Right lobe of liver (tissue), 6 donors: ENCODE measurements around the gene PLXNB1. TPM values are rescaled to one million over a fixed set of nuclear protein-coding genes. Genes with fewer than 3 reads are reported as not detected.

Experiments
- ATAC-seq, 4 donors: fragments of 200-7000 bp; cut with Tn5 transposase; one replicate each; pipeline ENCODE4 v1.9.1; 2020; ENCODE audit warnings: mild to moderate bottlenecking in 4 of 4, moderate library complexity in 4 of 4
- DNase-seq, 3 donors: peaks; one replicate each; pipeline ENCODE4 v3.0.0-alpha.2; 2020
- H3K27ac ChIP-seq, 3 donors: fragments of 200-600 bp; one replicate each; pipeline ENCODE4 v1.8.0; 2022
- H3K27me3 ChIP-seq, 2 donors: fragments of 200-600 bp; one replicate each; pipeline ENCODE4 v1.8.0; 2022
- H3K36me3 ChIP-seq, 4 donors: fragments of 200-600 bp; sonication (generic) in 1 of 4; one replicate each; pipeline versions ENCODE4 v1.5.1 to v1.8.0; 2017 to 2022; ENCODE audit warnings: control low read depth in 1 of 4
- H3K4me1 ChIP-seq, 4 donors: fragments of 200-600 bp; sonication (generic) in 1 of 4; one replicate each; pipeline versions ENCODE4 v1.5.1 to v1.8.0; 2017 to 2022; ENCODE audit warnings: control low read depth in 1 of 4
- H3K4me3 ChIP-seq, 3 donors: fragments of 200-600 bp; one replicate each; pipeline ENCODE4 v1.8.0; 2022
- H3K9me3 ChIP-seq, 4 donors: fragments of 200-600 bp; sonication (generic) in 1 of 4; one replicate each; pipeline versions ENCODE4 v1.5.1 to v1.8.0; 2017 to 2022; ENCODE audit warnings: control low read depth in 1 of 4
- POLR2A ChIP-seq: fragments of 450-650 bp; IDR thresholded peaks from one replicate; pipeline ENCODE4 v1.6.1; 2017; ENCODE audit warnings: antibody characterized with exemption, mild to moderate bottlenecking
- whole genome bisulfite sequencing: methylation state at CpG from one replicate; pipeline ENCODE4 v1.1.6; 2018; ENCODE audit warnings: low coverage, low lambda C conversion rate; ENCODE audit not compliant: insufficient coverage; ENCODE audit errors: missing lambda C conversion rate; 5-methylcytosine and 5-hydroxymethylcytosine counted together
- intact Hi-C, 2 donors: fragments of 100-400 bp; cut with DNase I; formaldehyde crosslinking; loops; one replicate each; pipeline versions ENCODE4 v1.11.2 to v1.14.1; 2022
- total RNA-seq, 6 experiments: library from RNA; depleted of rRNA in 2 of 6; stranded (reverse); fragments of >200 nt in 2 of 6; fragmentation: NEBNext Ultra II Directional in 3 of 6; extraction: Animal tissue kit (Norgen Biotek cat#: 25700) in 3 of 6; gene quantifications; one replicate each; pipeline versions ENCODE4 v1.1.0 to v1.2.4, GENCODE V29; 2016 to 2023
- TF ChIP-seq, protein P1 (sequence below), 4 donors: fragments of 200-600 bp in 3 of 4; fragments of 450-650 bp in 1 of 4; IDR thresholded peaks; one replicate each; pipeline versions ENCODE4 v1.5.1 to v1.8.0; 2016 to 2022; ENCODE audit warnings: antibody characterized with exemption in 4 of 4, mild to moderate bottlenecking in 2 of 4
- donor health status: DM: no; HTN: yes; CAD: no.
- donor health status: DM: no; HTN: no; CAD: no.
- donor health status: DM: no; HTN: no; CAD: no.
- donor health status: DM: no; HTN: yes; CAD: no.
- donor health status: DM: no; HTN: yes; CAD: no.

Gene PLXNB1
- total RNA-seq, 6 experiments from 2014 or later, result 65.9 to 132 (median 86.5) TPM

DNA sequence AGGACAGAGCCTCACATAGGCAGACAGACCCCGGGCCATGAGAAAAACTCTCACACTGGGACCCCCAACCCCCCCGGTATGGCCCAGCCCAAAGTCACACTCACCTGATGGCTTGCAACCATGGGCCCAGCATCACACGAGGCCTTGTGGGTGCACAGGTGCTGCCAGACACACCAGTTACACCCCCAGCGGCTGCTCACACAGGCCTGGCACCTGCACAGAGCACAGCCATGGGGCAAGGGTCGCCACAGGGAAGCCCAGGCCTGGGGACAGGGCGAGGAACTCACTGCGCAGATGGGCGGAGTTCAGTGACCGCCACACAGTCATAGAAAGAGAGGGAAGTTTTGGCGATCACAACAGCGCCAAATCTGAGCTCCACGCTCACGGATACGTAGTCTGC is 9.3 kb downstream of the PLXNB1 start:
- Histone ChIP-seq H3K36me3 (peaks cover 0 to 40% (median 22%) of the 10 kb centered on the region in 4 donors), H3K27me3 (no peaks in the 10 kb centered on the region), H3K9me3 (no peaks in the 10 kb centered on the region), H3K27ac (no peak overlapping the region), H3K4me1 (peaks cover 0 to 31% (median 1%) of the 10 kb centered on the region in 4 donors), H3K4me3 (no peak overlapping the region)
- no peak for DNase-seq
- no peak for TF ChIP-seq POLR2A
- TF ChIP-seq, protein P1, sequence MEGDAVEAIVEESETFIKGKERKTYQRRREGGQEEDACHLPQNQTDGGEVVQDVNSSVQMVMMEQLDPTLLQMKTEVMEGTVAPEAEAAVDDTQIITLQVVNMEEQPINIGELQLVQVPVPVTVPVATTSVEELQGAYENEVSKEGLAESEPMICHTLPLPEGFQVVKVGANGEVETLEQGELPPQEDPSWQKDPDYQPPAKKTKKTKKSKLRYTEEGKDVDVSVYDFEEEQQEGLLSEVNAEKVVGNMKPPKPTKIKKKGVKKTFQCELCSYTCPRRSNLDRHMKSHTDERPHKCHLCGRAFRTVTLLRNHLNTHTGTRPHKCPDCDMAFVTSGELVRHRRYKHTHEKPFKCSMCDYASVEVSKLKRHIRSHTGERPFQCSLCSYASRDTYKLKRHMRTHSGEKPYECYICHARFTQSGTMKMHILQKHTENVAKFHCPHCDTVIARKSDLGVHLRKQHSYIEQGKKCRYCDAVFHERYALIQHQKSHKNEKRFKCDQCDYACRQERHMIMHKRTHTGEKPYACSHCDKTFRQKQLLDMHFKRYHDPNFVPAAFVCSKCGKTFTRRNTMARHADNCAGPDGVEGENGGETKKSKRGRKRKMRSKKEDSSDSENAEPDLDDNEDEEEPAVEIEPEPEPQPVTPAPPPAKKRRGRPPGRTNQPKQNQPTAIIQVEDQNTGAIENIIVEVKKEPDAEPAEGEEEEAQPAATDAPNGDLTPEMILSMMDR (IDR thresholded peaks at IDR 0.05), result no peak
- ATAC-seq, result peak in 1 of 4 donors; percentile 17
- intact Hi-C loops, result no loop called here
- WGBS, result 27% methylated on average over 3 of the region's 14 CpGs

DNA sequence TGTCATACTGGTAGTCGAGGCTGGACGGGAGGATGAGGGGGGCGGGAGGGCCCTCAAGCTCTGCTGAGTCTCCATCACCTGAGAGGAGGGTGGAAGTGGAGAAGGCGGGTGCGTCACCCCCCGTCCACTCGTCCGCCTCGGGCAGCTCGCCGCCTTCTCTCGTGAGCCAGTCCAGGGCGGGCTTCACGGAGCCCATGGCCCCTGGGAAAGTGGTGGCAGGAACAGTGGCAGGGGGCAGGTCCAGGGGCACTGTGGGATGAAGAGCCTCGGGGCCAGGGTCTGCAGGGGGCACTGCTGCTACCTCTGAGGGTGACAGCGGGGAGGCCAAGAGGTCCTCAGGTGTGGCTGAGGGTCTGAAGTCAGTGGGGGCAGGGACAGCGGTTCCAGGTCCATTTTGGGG is 10.3 kb downstream of the PLXNB1 start:
- no peak for TF ChIP-seq POLR2A
- TF ChIP-seq, protein P1 (IDR thresholded peaks at IDR 0.05), result no peak
- Histone ChIP-seq H3K4me3 (no peak overlapping the region), H3K27me3 (no peaks in the 10 kb centered on the region), H3K9me3 (no peaks in the 10 kb centered on the region), H3K36me3 (peaks cover 0 to 50% (median 24%) of the 10 kb centered on the region in 4 donors), H3K4me1 (peaks cover 0 to 23% (median 1%) of the 10 kb centered on the region in 4 donors), H3K27ac (no peak overlapping the region)
- DNase-seq (no peak), ATAC-seq (no peak)
- WGBS, result no CpG with 5 or more reads among the region's 17 CpGs
- intact Hi-C loops, result no loop called here

GRCh38 chr3:48419149-48419548 is 10.7 kb downstream of the PLXNB1 start:
- Histone ChIP-seq H3K36me3 (peaks cover 0 to 54% (median 24%) of the 10 kb centered on the region in 4 donors), H3K9me3 (no peaks in the 10 kb centered on the region), H3K4me1 (peaks cover 0 to 21% (median 1%) of the 10 kb centered on the region in 4 donors), H3K27me3 (no peaks in the 10 kb centered on the region), H3K27ac (no peak overlapping the region), H3K4me3 (no peak overlapping the region)
- TF ChIP-seq, protein P1 (IDR thresholded peaks at IDR 0.05), result no peak
- no peak for TF ChIP-seq POLR2A
- intact Hi-C loops, result no loop called here
- no peak for ATAC-seq
- DNase-seq, result no peak
- WGBS, result 60% methylated on average over 1 of the region's 9 CpGs

GRCh38 chr3:48418651-48419050 is 11.2 kb downstream of the PLXNB1 start:
- DNase-seq, result no peak
- H3K27ac ChIP-seq, result no peak overlapping the region
- H3K36me3 ChIP-seq, result peaks cover 0 to 59% (median 26%) of the 10 kb centered on the region in 4 donors
- intact Hi-C loops, result no loop called here
- H3K27me3 ChIP-seq, result no peaks in the 10 kb centered on the region
- no peaks in the 10 kb centered on the region for H3K9me3 ChIP-seq
- no peak for ATAC-seq
- peaks cover 0 to 16% (median under 1%) of the 10 kb centered on the region in 4 donors for H3K4me1 ChIP-seq
- no peak overlapping the region for H3K4me3 ChIP-seq
- TF ChIP-seq POLR2A, result no peak
- TF ChIP-seq, protein P1 (IDR thresholded peaks at IDR 0.05), result no peak
- WGBS, result no CpG with 5 or more reads among the region's 9 CpGs

DNA sequence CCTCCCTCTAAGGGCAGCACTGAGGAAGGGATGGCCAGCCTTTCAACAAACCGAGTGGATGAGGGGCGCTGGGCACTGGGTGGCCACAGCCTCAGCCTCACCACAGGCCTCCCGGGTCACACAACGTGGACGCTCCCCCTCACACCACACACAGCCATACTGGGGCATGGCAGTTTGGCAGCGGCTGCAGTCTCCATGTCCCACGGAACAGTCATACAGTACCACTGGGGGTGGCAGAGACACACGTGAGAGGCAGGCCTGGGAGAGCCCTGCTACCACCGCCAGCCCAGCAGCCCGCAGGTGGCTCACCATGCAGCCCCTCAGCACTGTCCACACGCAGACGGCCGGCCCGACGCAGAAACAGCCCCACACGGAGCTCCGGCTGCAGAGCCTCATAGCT is 11.7 kb downstream of the PLXNB1 start:
- Histone ChIP-seq H3K27me3 (no peaks in the 10 kb centered on the region), H3K27ac (no peak overlapping the region), H3K36me3 (peaks cover 0 to 64% (median 30%) of the 10 kb centered on the region in 4 donors), H3K4me3 (no peak overlapping the region), H3K4me1 (peaks cover 0 to 11% (median 0%) of the 10 kb centered on the region in 4 donors), H3K9me3 (no peaks in the 10 kb centered on the region)
- no peak for ATAC-seq
- WGBS, result 92% methylated on average over 6 of the region's 17 CpGs
- no peak for TF ChIP-seq POLR2A
- TF ChIP-seq, protein P1 (IDR thresholded peaks at IDR 0.05), result no peak
- DNase-seq, result no peak
- intact Hi-C loops, result no loop called here
